GM10847 (cell line): Measurements from ENCODE around the gene ANO3.

ENCODE experiments used
- POLR2A ChIP-seq: IDR thresholded peaks from 2 replicates; pipeline ENCODE4 v1.6.1; 2011; ENCODE audit not compliant: insufficient read length; ENCODE audit errors: extremely low read depth

The ANO3 gene

GRCh38 chr11:26333906-26334305 lies 2.0 kb downstream of the ANO3 start:
- no peak for TF ChIP-seq POLR2A

GRCh38 chr11:26335903-26336302 lies 4.0 kb downstream of the ANO3 start:
- TF ChIP-seq POLR2A: no peak

- no peak for TF ChIP-seq POLR2A
These were observed 12.7 kb downstream of the ANO3 start for GRCh38 chr11:26344647-26345046.

DNA sequence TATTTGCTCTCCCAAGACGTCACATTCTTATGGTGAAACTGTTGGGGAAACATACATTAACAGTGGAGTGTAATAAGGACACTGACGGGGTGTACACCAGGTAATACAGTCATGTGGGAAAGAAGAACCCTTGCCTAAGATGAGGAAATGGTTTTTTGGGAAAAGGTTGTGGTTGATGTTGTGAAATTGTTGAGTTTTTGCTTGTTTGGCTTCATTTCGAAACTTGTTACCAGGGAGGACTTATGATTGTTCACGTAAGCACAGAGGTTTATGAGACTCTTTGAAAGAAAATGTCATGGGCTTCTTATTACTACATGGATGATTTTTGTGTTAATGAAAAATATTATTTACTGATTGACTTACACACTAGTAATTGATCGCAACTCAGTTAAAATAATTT lies 16.8 kb downstream of the ANO3 start:
- no peak for TF ChIP-seq POLR2A

DNA sequence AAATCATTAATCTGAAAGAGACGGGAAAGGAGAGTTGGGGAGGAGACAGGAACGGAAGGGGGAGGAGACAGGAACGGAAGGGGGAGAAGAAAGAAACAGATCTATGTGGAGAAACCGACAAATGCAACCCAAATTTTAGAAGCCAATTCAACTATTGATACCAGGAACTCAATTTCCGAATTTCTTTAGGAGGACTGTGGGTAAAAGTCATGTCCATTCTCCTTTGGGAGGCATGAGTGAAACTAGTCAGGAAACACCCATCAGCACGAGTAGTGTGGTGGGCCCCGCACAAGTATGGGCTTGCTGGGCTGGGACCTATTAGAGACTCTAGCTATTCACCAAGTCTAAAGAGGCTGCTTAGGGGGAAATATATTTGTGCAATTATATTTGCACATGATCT lies 18.1 kb downstream of the ANO3 start:
- TF ChIP-seq POLR2A: no peak

- no peak for TF ChIP-seq POLR2A
These were observed 21.1 kb downstream of the ANO3 start for GRCh38 chr11:26353010-26353409.

- TF ChIP-seq POLR2A: no peak
These were observed 27.1 kb downstream of the ANO3 start for GRCh38 chr11:26359055-26359454.

GRCh38 chr11:26365284-26365683 lies 33.4 kb downstream of the ANO3 start:
- no peak for TF ChIP-seq POLR2A

GRCh38 chr11:26377619-26378018 lies 45.7 kb downstream of the ANO3 start:
- TF ChIP-seq POLR2A: no peak

- TF ChIP-seq POLR2A: no peak
These were observed 67.4 kb downstream of the ANO3 start for GRCh38 chr11:26399336-26399735.

GRCh38 chr11:26410706-26411366 lies 78.9 kb downstream of the ANO3 start:
- TF ChIP-seq POLR2A: no peak

DNA sequence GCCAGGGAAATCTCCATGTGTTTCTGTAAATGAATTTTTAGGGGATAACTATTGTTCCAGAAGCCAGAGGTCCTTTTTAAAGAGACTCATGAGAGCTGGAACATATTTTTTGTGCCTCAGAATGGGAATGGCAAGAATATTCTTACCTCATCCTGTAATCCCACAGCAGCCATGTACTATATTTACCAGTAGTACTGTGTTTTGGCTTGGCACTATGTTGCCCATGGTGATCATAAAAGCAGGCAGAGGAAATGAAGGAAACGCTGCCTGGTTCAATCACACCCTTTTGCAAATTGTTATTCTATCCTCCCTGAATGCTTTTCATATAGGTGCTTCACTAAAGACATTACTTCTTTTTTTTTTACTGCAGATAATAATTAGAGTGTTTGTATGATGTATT lies 81.0 kb downstream of the ANO3 start:
- TF ChIP-seq POLR2A: no peak

GRCh38 chr11:26418386-26418912 lies 86.5 kb downstream of the ANO3 start:
- no peak for TF ChIP-seq POLR2A

- TF ChIP-seq POLR2A: no peak
These were observed 88.4 kb downstream of the ANO3 start for GRCh38 chr11:26420331-26420730.

GRCh38 chr11:26424255-26424654 lies 92.3 kb downstream of the ANO3 start:
- no peak for TF ChIP-seq POLR2A

DNA sequence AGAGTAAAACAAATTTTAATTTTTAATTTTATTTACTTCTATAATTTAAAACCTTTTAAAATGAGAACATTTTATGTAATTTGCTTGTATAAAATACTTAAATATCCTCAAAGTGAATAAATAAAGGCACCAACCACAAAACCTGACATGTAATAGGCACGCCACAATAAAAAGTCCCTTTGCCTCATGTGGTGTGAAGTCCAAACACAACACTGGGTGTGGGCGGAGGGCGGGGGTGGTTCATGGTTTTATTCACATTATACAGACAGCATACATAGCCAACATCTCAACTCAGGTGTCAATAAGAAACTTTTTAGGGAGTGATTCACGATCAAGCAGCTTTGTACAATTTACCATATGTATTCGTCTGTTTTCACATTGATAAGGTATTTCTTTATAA lies 107.9 kb downstream of the ANO3 start:
- TF ChIP-seq POLR2A: no peak

GRCh38 chr11:26442131-26442530 lies 110.2 kb downstream of the ANO3 start:
- no peak for TF ChIP-seq POLR2A
